HEK293 (cell line): ENCODE data around the gene TMEM151A.

Experiments used
- CTCF ChIA-PET: fragments of 350-600 bp; formaldehyde crosslinking; extraction: SDS; loops from one replicate; lab custom pipeline; 2021; ENCODE audit warnings: antibody characterized with exemption; lab: Yijun Ruan, JAX
- POLR2A ChIA-PET: fragments of 300-600 bp; formaldehyde crosslinking; extraction: SDS; loops from one replicate; lab custom pipeline; 2020; ENCODE audit warnings: antibody characterized with exemption, inconsistent platforms; lab: Yijun Ruan, JAX
- H3K27ac ChIP-seq: fragments of 200-500 bp; sonication (Bioruptor generic); 2 replicates; pipeline ENCODE4 v1.5.1; 2014; ENCODE audit warnings: low read depth, low read length, control low read depth, inconsistent platforms; ENCODE audit errors: extremely low read depth
- H3K36me3 ChIP-seq, 2 experiments: fragments of 200-500 bp in 1 of 2; sonication (Bioruptor generic) in 1 of 2; 1 replicate in 1 of 2; 2 replicates in 1 of 2; pipeline ENCODE4 v1.5.1; 2014 to 2017; ENCODE audit warnings: inconsistent platforms in 2 of 2, low read length in 2 of 2; ENCODE audit not compliant: control insufficient read depth in 2 of 2, insufficient read depth in 1 of 2
- H3K4me1 ChIP-seq: fragments of 200-500 bp; sonication (Bioruptor generic); 2 replicates; pipeline ENCODE4 v1.5.1; 2014; ENCODE audit warnings: mild to moderate bottlenecking, low read length, inconsistent platforms; ENCODE audit not compliant: control insufficient read depth, insufficient read depth
- H3K4me3 ChIP-seq: 2 replicates; pipeline ENCODE4 v1.5.1; 2011; ENCODE audit warnings: low read depth, mild to moderate bottlenecking, control low read depth, low read length, moderate library complexity
- H3K9me3 ChIP-seq: fragments of 200-500 bp; sonication (Bioruptor generic); 2 replicates; pipeline ENCODE4 v1.5.1; 2014; ENCODE audit warnings: low read depth, low read length, inconsistent platforms; ENCODE audit not compliant: control insufficient read depth, insufficient read depth
- IKZF3 ChIP-seq: fragments of 450-650 bp; IDR thresholded peaks from 2 replicates; pipeline ENCODE4 v1.5.0; 2018; ENCODE audit warnings: missing biosample characterization, mild to moderate bottlenecking, missing genetic modification characterization, moderate library complexity
- OVOL3 ChIP-seq: fragments of 450-650 bp; formaldehyde crosslinking; IDR thresholded peaks from 2 replicates; pipeline ENCODE4 v1.5.1; 2016; ENCODE audit warnings: missing biosample characterization, missing genetic modification characterization
- PRDM1 ChIP-seq: fragments of 450-650 bp; formaldehyde crosslinking; IDR thresholded peaks from 2 replicates; pipeline ENCODE4; 2016; ENCODE audit warnings: missing biosample characterization, missing genetic modification characterization
- PRDM4 ChIP-seq: fragments of 450-650 bp; formaldehyde crosslinking; IDR thresholded peaks from 2 replicates; pipeline ENCODE4 v1.5.1; 2017; ENCODE audit warnings: missing biosample characterization, missing genetic modification characterization
- RBAK ChIP-seq: fragments of 450-650 bp; formaldehyde crosslinking; IDR thresholded peaks from 2 replicates; pipeline ENCODE4 v1.5.1; 2016; ENCODE audit warnings: missing biosample characterization, missing genetic modification characterization
- REST ChIP-seq: fragments of 450-650 bp; formaldehyde crosslinking; IDR thresholded peaks from 2 replicates; pipeline ENCODE4 v1.5.1; 2016; ENCODE audit warnings: missing biosample characterization, missing genetic modification characterization
- SETDB1 ChIP-seq: IDR thresholded peaks from one replicate; pipeline ENCODE4 v1.6.1; 2017; ENCODE audit warnings: mild to moderate bottlenecking, low read length, moderate library complexity, mixed read lengths; ENCODE audit not compliant: insufficient read length
- ZBTB44 ChIP-seq: fragments of 450-650 bp; IDR thresholded peaks from 2 replicates; pipeline ENCODE4 v1.5.1; 2018; ENCODE audit warnings: missing biosample characterization, mild to moderate bottlenecking, missing genetic modification characterization
- ZBTB8A ChIP-seq: fragments of 450-650 bp; formaldehyde crosslinking; IDR thresholded peaks from 2 replicates; pipeline ENCODE4 v1.5.1; 2016; ENCODE audit warnings: missing biosample characterization, missing genetic modification characterization
- ZNF140 ChIP-seq: fragments of 450-650 bp; formaldehyde crosslinking; IDR thresholded peaks from 2 replicates; pipeline ENCODE4 v1.5.1; 2016; ENCODE audit warnings: missing biosample characterization, missing genetic modification characterization
- ZNF157 ChIP-seq: fragments of 450-650 bp; formaldehyde crosslinking; IDR thresholded peaks from 2 replicates; pipeline ENCODE4 v1.5.1; 2016; ENCODE audit warnings: missing biosample characterization, missing genetic modification characterization
- ZNF202 ChIP-seq: fragments of 450-650 bp; formaldehyde crosslinking; IDR thresholded peaks from 2 replicates; pipeline ENCODE4 v1.5.1; 2016; ENCODE audit warnings: missing biosample characterization, missing genetic modification characterization, borderline replicate concordance
- ZNF223 ChIP-seq: fragments of 450-650 bp; formaldehyde crosslinking; IDR thresholded peaks from 2 replicates; pipeline ENCODE4 v1.5.1; 2016; ENCODE audit warnings: missing biosample characterization, missing genetic modification characterization
- ZNF280D ChIP-seq: fragments of 450-650 bp; formaldehyde crosslinking; IDR thresholded peaks from 2 replicates; pipeline ENCODE4 v1.5.1; 2016; ENCODE audit warnings: missing biosample characterization, missing genetic modification characterization
- ZNF292 ChIP-seq: fragments of 450-650 bp; formaldehyde crosslinking; IDR thresholded peaks from 2 replicates; pipeline ENCODE4 v1.5.1; 2016; ENCODE audit warnings: low read depth, missing biosample characterization, missing genetic modification characterization, borderline replicate concordance
- ZNF324 ChIP-seq: fragments of 450-650 bp; formaldehyde crosslinking; IDR thresholded peaks from 2 replicates; pipeline ENCODE4 v1.5.1; 2016; ENCODE audit warnings: missing biosample characterization, missing genetic modification characterization
- ZNF335 ChIP-seq: fragments of 450-650 bp; formaldehyde crosslinking; conservative IDR thresholded peaks from 2 replicates; pipeline ENCODE4 v1.5.1; 2016; ENCODE audit warnings: missing biosample characterization, missing genetic modification characterization
- ZNF513 ChIP-seq: fragments of 450-650 bp; IDR thresholded peaks from 2 replicates; pipeline ENCODE4 v1.5.1; 2018; ENCODE audit warnings: missing biosample characterization, missing genetic modification characterization
- ZNF596 ChIP-seq: fragments of 450-650 bp; IDR thresholded peaks from 2 replicates; pipeline ENCODE4 v1.5.0; 2018; ENCODE audit warnings: missing biosample characterization, mild to moderate bottlenecking, missing genetic modification characterization, moderate library complexity
- ZNF658 ChIP-seq: fragments of 450-650 bp; formaldehyde crosslinking; IDR thresholded peaks from 2 replicates; pipeline ENCODE4; 2016; ENCODE audit warnings: missing biosample characterization, missing genetic modification characterization
- ZNF677 ChIP-seq: fragments of 450-650 bp; IDR thresholded peaks from 2 replicates; pipeline ENCODE4 v1.5.0; 2018; ENCODE audit warnings: missing biosample characterization, mild to moderate bottlenecking, missing genetic modification characterization, moderate library complexity
- ZNF843 ChIP-seq: fragments of 450-650 bp; formaldehyde crosslinking; IDR thresholded peaks from 2 replicates; pipeline ENCODE4 v1.5.1; 2016; ENCODE audit warnings: missing biosample characterization, missing genetic modification characterization
- ZSCAN5A ChIP-seq: fragments of 450-650 bp; formaldehyde crosslinking; IDR thresholded peaks from 2 replicates; pipeline ENCODE4 v1.5.1; 2016; ENCODE audit warnings: missing biosample characterization, missing genetic modification characterization

TMEM151A gene

GRCh38 chr11:66311965-66312548, 20.4 kb downstream of the TMEM151A start:
- ChIA-PET POLR2A (interaction anchor here (0.5 to 2.2 kb wide), 23 partner anchors 9 to 807 kb away, joined by 3 to 32 read pairs (median 4); partner anchors contain the start of genes BRMS1, FIBP, KDM2A and MRPL11), CTCF (interaction anchor here (0.6 to 3.4 kb wide), 55 partner anchors 10 to 713 kb away, joined by 3 to 29 read pairs (median 4); partner anchors contain the start of genes B4GAT1, BRMS1, RIN1 and TMEM151A)
- Histone ChIP-seq H3K9me3 (no peaks in the 10 kb centered on the region), H3K4me3 (peak overlapping the region; percentile 50), H3K4me1 (no peaks in the 10 kb centered on the region), H3K27ac (peak overlapping the region; percentile 52; the same call in 1 of the 2 replicates), H3K36me3 (no peaks in the 10 kb centered on the region)
- TF ChIP-seq ZNF335 (tag by site-specific recombination) (peak; percentile 91), ZBTB44 (tag by site-specific recombination) (no peak), ZNF292 (tag by site-specific recombination) (no peak), ZNF513 (tag by site-specific recombination) (no peak), ZNF202 (tag by site-specific recombination) (no peak), ZSCAN5A (no peak), ZNF140 (tag by site-specific recombination) (no peak), ZBTB8A (tag by site-specific recombination) (peak; percentile 98), PRDM1 (tag by site-specific recombination) (no peak), ZNF843 (tag by site-specific recombination) (no peak), RBAK (no peak), ZNF677 (tag by site-specific recombination) (no peak), ZNF280D (tag by site-specific recombination) (no peak), ZNF596 (tag by site-specific recombination) (no peak), REST (tag by site-specific recombination) (no peak), IKZF3 (no peak), OVOL3 (tag by site-specific recombination) (no peak), ZNF157 (tag by site-specific recombination) (no peak), ZNF658 (tag by site-specific recombination) (no peak), PRDM4 (tag by site-specific recombination) (no peak), ZNF324 (tag by site-specific recombination) (no peak), ZNF223 (tag by site-specific recombination) (no peak), SETDB1 (no peak)
